Fibroblast of lung (primary cell): ENCODE results near the gene STX1B.

Experiments
- EZH2 ChIP-seq: IDR thresholded peaks from 2 replicates; pipeline ENCODE4 v1.5.1; 2012; ENCODE audit warnings: low read length, control low read depth, mild to moderate bottlenecking; ENCODE audit errors: missing control alignments
- TF ChIP-seq, protein P1 (sequence below), 2 donors: IDR thresholded peaks in 1 of 2; conservative IDR thresholded peaks in 1 of 2; 1 replicate in 1 of 2; 2 replicates in 1 of 2; pipeline ENCODE4 v1.5.1; 2011 to 2012; ENCODE audit warnings: low read length in 2 of 2, control low read depth in 1 of 2, inconsistent platforms in 1 of 2, low read depth in 1 of 2, mild to moderate bottlenecking in 1 of 2

DNA sequence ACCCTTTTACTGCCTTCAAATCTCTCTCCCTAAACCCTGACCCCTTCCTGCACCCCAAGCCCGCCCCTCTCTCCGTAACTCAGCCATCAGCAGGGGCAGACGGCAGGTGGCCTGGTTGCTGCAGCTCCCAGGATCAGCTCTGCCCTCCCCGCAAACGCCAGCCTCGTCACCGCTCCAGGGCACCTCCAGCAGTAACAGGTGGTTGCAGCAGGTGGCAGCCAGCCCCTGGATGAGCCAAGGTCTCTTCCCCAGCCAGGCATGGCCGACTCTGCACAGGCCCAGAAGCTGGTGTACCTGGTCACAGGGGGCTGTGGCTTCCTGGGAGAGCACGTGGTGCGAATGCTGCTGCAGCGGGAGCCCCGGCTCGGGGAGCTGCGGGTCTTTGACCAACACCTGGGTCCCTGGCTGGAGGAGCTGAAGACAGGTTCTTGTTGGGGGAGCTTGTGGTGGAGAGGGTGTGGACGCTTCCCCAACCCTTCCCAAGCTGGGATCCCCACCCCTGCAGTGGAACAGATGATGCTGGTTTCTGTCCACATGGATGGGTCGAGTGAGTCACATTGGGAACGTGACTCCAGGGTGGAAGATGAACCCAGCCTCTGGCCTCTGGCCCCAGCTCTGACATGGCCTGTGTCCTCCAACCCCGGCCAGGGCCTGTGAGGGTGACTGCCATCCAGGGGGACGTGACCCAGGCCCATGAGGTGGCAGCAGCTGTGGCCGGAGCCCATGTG is 24.9 kb downstream of the STX1B start:
- TF ChIP-seq, protein P1, sequence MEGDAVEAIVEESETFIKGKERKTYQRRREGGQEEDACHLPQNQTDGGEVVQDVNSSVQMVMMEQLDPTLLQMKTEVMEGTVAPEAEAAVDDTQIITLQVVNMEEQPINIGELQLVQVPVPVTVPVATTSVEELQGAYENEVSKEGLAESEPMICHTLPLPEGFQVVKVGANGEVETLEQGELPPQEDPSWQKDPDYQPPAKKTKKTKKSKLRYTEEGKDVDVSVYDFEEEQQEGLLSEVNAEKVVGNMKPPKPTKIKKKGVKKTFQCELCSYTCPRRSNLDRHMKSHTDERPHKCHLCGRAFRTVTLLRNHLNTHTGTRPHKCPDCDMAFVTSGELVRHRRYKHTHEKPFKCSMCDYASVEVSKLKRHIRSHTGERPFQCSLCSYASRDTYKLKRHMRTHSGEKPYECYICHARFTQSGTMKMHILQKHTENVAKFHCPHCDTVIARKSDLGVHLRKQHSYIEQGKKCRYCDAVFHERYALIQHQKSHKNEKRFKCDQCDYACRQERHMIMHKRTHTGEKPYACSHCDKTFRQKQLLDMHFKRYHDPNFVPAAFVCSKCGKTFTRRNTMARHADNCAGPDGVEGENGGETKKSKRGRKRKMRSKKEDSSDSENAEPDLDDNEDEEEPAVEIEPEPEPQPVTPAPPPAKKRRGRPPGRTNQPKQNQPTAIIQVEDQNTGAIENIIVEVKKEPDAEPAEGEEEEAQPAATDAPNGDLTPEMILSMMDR (conservative IDR thresholded peaks at IDR 0.05 in 1 of 2, IDR thresholded peaks at IDR 0.05 in 1 of 2; ENCODE audit: low read depth in 1 of 2, low read length in 2 of 2) = no peak
- no peak for TF ChIP-seq EZH2
